GM23248 (cell line): ENCODE data around the gene NPAS3.

Source experiments
- EZH2 ChIP-seq: fragments of 200-600 bp; sonication (generic); IDR thresholded peaks from 2 replicates; pipeline ENCODE4 v1.6.1; 2018; ENCODE audit warnings: antibody characterized with exemption, mild to moderate bottlenecking; ENCODE audit not compliant: insufficient read depth, poor library complexity, severe bottlenecking
- EZH2phosphoT487 ChIP-seq: fragments of 200-600 bp; sonication (generic); IDR thresholded peaks from 2 replicates; pipeline ENCODE4 v1.6.1; 2018; ENCODE audit warnings: antibody characterized with exemption, moderate library complexity, mild to moderate bottlenecking, low read depth; ENCODE audit not compliant: insufficient read depth

DNA sequence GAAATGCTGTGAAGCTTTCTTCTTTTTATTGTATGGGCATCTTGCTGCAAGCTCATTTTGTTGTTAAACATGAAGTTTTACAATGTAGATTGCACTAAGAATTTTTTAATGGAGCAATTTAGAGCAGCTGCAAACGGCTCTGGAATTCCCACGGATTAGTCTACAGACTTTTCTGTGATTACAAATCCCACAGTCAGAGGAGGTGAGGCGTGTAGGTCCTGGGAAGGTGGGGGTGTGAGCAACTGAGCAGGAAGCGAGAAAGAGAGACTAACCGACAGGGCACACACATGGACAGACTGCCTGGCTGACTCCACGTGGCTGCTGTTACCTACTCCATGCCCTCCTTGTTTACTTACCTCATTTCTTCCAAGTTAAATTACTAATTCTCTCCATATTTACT is 348.5 kb downstream of the NPAS3 start:
- no peak for TF ChIP-seq EZH2
- TF ChIP-seq EZH2phosphoT487, result no peak
